HG03196 (cell line): Measurements from ENCODE around the gene ALPI.

ENCODE experiments used
- ATAC-seq: cut with Tn5 transposase; IDR thresholded peaks from one replicate; pipeline ENCODE4 v1.9.1; 2021; ENCODE audit not compliant: unreplicated experiment

The ALPI gene

GRCh38 chr2:232459419-232460035 lies 3.6 kb downstream of the ALPI start:
- ATAC-seq = no peak

- no peak for ATAC-seq
Measured at GRCh38 chr2:232460171-232460570, 4.2 kb downstream of the ALPI start.

GRCh38 chr2:232463701-232464543 lies 8.0 kb downstream of the ALPI start:
- no peak for ATAC-seq

GRCh38 chr2:232464544-232464885 lies 8.6 kb downstream of the ALPI start:
- ATAC-seq = no peak

GRCh38 chr2:232465061-232465460 lies 9.1 kb downstream of the ALPI start:
- ATAC-seq = no peak

GRCh38 chr2:232466221-232466620 lies 10.3 kb downstream of the ALPI start:
- ATAC-seq = no peak

GRCh38 chr2:232473467-232473890 lies 17.5 kb downstream of the ALPI start:
- ATAC-seq = no peak

- ATAC-seq = no peak
Measured at GRCh38 chr2:232476045-232476444, 20.1 kb downstream of the ALPI start.

- ATAC-seq = no peak
Measured at GRCh38 chr2:232476791-232477190, 20.8 kb downstream of the ALPI start.

GRCh38 chr2:232477751-232478510 lies 22.0 kb downstream of the ALPI start:
- no peak for ATAC-seq

- ATAC-seq = no peak
Measured at GRCh38 chr2:232478571-232479340, 22.8 kb downstream of the ALPI start.

GRCh38 chr2:232479341-232480200 lies 23.6 kb downstream of the ALPI start:
- ATAC-seq = no peak

- ATAC-seq = no peak
Measured at GRCh38 chr2:232480201-232481190, 24.5 kb downstream of the ALPI start.

GRCh38 chr2:232481322-232482140 lies 25.6 kb downstream of the ALPI start:
- ATAC-seq = no peak

- no peak for ATAC-seq
Measured at GRCh38 chr2:232482301-232483238, 26.6 kb downstream of the ALPI start.

- no peak for ATAC-seq
Measured at GRCh38 chr2:232483311-232483922, 27.5 kb downstream of the ALPI start.
